Right forelimb (tissue), 1 donor: Measurements from ENCODE around the gene ZNF333.
"Not testable (repeated sequence)": the region's sequence is repeated elsewhere in the genome, so short reads cannot be mapped to it uniquely, and the experiment has no call there.

Experiments
- DNase-seq: peaks from one replicate; pipeline ENCODE4 v3.0.0-alpha.2; 2018

ZNF333 gene

DNA sequence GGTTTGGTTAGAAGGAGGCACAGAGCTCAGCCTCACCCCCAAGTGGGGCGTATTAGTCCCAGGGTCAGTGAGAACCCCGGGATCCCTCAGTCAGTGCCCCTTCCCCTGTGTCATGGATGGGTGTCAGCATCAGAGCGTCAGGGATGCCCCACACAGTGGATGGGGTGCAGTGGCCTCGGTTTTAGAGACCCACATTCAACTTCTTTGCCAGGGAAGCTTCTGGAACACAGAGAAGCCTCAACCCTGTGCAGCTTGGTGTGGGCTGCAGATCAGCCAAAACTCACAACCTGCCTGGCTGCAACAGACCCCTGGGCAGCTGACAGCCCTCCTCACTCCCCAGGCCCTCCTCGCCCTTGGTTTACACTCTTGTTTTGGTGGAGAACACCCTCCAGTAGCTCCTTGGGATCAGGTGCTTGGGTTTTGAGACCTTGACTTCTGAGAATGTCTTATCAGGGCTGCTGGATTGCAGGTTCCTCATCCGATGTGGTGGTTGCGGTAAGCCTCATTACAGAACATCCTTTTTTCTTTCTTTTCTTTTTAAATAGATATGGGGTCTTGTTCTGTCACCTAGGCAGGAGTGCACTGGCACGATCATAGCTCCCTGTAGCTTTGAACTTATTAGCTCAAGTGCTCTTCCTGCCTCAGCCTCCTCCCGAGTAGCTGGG is 11.0 kb downstream of the ZNF333 start:
- no peak for DNase-seq

DNA sequence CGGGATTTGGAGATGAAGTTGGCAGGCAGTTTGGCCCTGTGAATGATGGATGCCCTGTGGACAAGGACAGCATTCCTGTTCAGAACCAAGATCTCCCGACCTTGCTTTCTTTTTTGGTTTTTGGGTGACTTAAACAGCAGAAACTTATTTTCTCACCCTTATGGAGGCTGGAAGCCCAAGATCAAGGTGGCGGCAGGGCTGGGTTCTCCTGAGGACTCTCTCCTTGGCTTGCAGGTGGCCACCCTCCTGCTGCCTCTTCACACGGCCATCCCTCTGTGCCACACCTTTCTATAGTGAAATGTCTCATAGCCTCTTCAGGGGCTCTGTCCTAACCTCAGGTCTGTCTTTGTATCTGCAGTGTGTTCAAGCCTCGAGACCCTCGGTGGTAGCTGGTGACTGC is 14.0 kb downstream of the ZNF333 start:
- DNase-seq = no peak

DNA sequence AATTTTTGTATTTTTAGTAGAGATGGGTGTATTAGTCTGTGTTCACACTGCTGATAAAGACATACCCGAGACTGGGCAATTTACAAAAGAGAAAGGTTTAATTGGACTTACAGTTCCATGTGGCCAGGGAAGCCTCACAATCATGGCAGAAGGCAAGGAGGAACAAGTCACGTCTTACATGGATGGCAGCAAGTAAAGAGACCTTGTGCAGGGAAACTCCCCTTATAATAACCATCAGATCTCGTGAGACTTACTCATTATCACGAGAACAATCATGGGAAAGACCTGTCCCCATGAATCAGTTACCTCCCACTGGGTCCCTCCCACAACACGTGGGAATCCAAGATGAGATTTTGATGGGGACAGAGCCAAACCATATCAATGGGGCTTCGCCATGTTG is 14.6 kb downstream of the ZNF333 start:
- no peak for DNase-seq

DNA sequence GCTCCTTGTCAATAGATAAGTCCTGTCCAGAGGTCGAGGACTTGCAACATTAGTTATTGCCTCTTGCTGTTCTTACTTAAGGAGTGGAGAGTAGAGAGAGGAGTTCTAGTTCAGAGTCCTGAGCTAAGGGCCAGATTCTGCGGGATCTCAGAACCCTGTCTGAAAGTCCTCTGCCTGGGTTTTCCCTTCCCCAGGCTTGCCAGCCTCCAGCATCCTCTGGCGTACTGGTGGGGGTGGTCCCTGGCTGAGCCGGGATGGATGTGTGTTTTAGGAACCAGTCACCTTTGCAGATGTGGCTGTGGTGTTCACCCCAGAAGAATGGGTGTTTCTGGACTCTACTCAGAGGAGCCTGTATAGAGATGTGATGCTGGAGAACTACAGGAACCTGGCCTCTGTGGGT is 26.0 kb downstream of the ZNF333 start:
- no peak for DNase-seq

DNA sequence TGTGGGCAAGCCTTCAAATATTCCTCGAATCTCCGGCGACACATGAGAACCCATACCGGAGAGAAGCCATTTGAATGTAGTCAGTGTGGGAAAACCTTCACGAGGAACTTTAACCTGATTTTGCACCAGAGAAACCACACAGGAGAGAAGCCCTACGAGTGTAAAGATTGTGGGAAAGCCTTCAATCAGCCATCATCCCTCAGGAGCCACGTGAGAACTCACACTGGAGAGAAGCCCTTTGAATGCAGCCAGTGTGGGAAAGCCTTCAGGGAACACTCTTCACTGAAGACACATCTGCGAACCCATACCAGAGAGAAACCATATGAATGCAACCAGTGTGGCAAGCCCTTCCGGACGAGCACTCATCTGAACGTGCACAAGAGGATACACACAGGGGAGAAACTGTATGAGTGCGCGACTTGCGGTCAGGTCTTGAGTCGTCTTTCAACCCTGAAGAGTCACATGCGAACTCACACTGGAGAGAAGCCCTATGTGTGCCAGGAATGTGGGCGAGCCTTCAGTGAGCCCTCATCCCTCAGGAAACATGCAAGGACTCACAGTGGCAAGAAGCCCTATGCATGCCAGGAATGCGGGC is 28.8 kb downstream of the ZNF333 start:
- no peak for DNase-seq

DNA sequence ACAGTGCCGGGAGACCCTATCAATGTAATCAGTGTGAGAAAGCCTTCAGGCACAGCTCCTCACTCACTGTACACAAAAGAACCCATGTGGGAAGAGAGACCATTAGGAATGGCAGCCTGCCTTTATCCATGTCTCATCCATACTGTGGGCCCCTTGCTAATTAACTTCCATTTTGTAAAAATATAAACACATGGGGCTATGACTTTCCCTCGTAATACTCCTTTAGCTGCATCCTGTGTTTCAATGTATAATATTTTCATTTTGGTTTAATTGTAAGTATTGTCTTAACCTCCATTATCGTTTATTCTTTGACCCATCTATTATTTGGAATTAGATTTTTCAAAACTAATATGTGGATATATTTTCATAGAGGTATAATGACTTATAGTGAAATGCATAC is 29.3 kb downstream of the ZNF333 start:
- no peak for DNase-seq

DNA sequence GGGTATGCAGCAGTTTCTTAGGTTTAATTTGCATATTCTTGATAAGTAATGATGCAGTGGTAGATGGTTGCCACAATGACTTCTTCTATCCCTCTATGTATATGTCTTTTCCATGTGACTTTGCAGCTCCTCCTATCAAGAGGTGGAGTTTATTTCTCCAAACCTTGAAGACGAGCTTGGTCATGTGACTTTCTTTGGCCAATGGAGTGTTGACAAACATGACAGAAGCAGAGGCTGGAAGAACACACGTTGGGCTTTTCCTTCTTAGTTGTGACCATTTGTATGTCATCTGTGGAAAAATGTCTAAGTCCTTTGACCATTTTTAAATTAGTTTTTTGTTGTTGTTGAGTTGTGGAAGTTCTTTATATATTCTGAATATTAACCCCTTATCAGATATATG is 32.3 kb downstream of the ZNF333 start:
- DNase-seq = no peak

DNA sequence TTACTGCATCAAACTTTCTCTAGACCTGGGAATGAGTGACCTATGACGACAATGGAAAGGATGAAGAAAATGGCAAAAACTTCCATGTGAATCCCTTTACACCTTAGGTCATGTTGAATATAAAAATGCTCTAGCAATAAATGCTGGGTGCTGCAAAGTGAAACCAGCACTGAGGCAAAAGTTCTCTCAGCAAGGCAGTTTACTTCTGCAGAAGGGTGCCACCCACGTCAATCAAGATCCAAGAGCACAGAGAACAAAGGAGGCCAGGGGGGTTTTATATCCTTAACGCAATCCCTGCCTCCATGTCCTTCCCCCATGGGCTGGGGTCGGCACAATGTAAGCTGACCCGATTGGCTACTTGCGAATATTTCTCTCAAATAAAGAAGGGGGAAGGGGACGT is 38.7 kb downstream of the ZNF333 start:
- no peak for DNase-seq

DNA sequence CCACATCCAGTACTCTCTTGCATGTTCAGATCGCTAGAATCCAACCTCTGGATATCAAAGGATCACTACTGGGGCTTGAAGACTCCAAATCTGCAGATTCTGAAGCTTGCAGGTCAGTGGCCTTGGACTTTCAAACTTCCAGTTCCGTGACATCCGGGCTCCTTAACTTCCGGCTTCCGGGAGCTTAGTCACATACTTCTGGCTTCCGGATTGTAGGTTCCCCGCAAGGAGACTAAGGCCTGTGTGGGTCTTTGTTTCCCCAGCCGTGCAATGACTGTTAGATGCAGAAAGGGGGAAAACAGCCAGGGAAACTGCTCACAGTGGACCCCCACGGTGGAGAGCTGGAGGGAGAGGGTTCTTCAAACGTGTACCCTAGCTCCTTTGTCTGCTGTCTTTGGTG is 41.4 kb downstream of the ZNF333 start:
- DNase-seq = no peak

DNA sequence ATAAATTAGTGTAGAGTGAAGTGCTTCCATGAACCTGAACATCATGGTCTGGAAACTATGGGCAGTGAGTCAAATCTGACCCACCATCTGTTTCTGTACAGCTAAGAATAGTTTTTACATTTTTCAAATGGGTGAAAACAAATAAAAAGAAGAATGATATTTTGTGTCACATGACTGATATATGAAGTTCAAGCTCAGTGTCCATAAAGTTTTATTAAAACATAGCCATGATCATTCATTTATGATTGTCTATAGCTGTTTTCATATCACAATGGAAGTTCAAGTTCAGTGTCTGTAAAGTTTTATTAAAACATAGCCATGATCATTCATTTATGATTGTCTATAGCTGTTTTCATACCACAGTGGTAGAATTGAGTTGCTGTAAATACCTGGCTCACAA is 42.7 kb downstream of the ZNF333 start:
- DNase-seq = no peak

DNA sequence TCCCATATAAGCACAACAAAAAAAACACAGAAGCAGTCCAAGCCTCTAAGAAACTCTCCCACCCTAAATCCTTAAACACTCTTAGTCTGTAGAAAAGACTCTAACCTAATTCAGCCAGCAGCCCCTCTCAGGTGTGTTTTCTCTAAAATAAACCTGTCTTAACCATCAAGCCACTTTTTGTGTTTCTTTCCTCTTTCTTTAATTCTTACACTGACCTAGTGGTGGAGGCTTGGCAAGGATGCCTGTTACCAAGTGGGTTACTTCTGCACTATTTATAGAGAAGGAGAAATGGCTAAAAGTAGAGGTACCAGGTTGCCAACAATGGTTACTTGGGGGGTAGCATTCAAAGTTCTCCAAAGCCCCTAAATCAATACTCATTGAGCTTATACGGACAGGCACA is 43.7 kb downstream of the ZNF333 start:
- DNase-seq = no peak

DNA sequence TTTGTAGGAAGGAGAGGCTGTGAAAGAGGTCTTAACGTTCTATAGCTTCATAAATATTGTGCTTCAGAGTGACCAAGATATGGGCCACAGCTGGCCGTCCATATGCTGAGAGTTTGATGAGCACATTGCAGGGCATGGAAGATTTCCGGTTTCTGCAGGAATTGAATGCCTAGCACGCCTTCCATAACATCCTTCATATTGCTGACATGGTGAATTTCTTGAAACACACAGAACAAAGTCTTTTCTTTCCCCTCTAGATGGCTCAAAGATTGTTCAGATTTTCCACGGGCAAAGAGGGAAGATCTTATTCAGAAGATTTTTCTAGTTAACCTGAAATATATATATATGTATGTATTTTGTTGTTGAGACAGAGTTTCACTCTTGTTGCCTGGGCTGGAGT is 46.1 kb downstream of the ZNF333 start:
- no peak for DNase-seq

DNA sequence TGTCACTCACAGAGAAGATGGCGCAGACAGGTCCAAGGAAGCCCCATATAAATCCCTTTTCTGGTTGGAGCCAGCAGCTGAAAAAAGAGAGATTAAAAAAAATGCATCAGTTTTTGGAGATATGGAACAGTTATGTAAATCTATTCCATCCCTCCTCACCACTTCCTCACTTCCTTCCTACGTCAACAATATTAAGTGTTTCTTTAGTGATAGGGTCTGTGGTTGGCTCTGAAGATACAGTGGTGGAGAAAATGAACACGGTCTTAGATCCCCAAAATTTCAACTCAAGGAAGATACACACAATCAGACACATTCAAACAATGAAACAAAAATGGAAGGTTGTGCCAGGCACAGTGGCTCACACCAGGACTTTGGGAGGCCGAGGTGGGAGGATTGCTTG is 57.0 kb downstream of the ZNF333 start:
- no peak for DNase-seq

DNA sequence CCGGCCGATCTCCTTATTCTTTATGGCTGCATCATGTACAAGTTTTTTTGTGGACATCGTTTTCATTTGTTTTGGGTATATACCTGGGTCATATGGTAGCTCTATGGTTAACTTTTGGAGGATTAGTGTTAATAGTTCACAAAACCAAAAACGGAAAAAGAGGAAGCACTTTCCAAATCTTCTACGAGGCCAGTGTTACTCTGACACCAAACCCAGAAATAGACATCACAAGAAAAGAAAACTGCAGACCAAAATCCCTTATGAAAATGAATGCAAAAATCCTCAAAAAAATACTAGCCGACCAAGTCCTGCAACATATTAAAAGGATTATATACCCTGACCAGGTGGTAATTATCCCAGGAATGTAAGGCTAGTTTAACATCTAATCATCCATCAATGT is 58.8 kb downstream of the ZNF333 start:
- DNase-seq = no peak

DNA sequence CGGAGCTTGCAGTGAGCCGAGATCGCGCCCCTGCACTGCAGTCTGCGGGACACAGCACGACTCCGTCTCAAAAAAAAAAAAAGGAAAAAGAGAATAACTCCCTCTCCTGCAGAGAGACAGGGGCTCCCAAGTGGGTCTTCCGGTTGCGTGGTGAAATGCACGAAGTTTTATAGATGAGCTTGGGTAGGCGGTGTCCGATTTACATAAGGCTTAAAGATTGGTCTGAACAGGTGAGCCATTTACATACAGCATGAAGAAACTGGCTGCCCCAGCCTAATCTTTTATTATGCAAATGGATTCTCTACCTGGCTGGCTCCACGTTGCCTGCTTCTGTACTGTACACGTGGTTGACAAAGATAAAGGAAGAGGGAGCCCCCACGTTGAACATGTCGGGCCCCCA is 69.0 kb downstream of the ZNF333 start:
- no peak for DNase-seq

DNA sequence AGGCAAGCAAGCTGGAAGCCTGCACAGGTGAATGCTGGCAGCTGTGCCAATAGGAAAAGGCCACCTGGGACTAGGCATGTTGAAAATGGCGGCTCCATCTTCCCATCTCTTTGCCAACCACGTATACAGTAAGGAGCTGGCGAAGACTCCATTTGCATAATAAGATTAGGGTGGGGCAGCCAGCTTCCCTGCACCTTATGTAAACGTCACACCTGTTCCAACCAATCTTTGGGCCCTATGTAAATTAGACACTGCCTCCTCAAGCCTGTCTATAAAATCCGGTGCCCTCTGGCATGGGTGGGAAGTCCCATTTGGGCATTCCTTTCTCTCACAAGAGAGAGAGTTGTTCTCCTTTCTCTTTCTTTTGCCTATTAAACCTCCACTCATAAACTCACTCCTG is 71.8 kb downstream of the ZNF333 start:
- no peak for DNase-seq

DNA sequence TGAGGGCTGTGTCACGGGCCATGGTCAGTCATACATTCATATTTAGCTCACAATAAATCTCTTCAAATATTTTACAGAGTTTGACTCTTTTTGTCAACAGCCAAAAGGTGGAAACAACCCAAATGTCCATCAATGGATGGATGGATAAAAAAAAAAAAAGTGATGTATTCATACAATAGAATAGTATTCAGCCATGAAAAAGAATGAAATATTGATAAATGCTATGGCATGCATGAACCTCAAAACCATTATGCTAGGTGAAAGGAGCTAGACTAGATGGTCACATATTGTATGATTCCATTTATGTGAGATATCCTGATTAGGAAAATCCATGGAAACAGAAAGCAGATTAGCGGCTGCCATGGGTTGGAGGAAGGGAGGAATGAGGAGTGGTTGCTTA is 72.3 kb downstream of the ZNF333 start:
- DNase-seq = no peak

DNA sequence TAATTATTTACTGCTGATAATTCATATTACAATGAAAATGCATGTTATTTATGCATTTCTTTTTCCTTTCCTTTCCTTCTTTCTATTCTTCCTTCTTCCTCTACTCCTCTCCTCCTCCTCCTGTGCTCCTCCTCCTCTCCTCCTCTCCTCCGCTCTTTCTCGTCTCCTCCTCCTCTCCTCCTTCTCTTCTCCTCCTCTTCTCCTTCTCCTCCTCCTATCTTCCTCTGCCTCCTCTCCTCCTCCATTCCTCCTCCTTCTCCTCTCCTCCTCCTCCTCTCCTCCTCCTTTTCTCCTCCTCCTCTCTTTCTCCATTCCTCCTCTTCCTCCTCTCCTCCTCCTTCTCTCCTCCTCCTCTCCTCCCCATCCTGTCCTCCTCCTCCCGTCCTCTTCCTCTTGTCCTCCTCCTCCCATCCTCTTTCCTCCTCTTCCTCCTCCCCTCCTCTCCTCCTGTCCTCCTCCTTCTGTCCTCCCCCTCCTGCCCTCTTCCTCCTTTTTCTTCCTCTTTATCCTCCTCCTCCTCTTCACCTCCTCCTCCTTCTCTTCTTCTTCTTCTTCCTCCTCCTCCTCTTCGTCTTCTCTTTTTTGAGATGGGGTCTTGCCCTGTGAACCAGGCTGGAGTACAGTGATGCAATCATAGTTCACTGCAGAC is 73.8 kb downstream of the ZNF333 start:
- no peak for DNase-seq

DNA sequence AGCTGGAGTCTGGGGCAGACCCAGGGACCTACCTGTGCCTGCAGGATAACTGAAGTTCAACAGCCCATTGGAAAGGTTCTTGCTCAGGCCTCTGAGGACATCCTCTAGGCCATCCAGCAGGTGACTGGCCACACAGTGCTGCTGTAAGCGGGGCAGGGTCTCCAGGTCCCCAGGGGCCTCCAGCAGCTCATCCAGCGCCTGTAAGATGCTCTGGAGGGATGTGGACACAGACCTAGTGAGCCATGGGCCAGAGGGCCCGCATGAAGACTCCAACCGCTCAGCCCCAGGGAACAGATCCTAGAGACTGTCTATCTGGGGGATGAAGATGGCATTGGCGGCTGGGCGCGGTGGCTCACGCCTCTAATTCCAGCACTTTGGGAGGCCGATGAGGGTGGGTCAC is 74.6 kb downstream of the ZNF333 start:
- DNase-seq = no peak

DNA sequence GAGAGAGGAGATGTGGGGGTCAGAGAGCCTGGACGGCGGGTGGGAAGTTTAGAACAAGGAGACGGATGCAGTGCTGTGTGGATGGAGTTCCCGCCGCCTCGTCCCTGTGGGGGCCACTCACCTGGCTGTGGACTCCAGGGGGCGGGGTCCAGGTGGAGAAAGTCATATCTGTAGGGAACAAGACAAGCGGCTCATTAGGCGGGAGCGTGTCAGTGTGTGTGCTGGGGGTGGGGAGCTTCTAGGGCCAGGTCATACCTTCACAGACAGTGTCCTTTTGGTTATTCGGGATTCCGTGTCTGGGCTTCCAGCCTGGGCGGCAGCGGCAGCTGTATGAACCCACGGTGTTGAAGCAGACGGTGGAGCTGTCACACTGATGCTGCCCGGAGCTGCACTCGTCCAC is 75.6 kb downstream of the ZNF333 start:
- not testable (repeated sequence) for DNase-seq

DNA sequence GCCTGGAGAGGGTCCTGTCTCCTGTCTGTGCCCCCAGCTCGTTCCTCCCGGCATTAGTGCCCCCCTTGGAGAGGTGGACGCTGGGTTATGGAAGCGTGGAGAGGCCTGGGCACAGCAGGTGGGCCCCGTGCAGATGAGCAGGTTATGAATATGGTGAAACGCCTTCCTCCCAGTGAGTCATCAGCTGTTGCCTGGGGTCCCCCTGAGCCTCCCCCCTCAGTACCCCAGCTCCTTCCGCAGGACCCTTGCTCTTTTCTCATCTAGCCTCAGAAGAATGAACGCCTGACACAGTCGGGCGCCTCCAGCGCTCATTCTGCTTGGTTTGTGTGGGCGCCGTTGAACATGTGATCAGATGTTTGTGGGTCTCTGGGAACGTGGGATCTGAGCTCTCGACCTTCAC is 76.0 kb downstream of the ZNF333 start:
- not testable (repeated sequence) for DNase-seq

DNA sequence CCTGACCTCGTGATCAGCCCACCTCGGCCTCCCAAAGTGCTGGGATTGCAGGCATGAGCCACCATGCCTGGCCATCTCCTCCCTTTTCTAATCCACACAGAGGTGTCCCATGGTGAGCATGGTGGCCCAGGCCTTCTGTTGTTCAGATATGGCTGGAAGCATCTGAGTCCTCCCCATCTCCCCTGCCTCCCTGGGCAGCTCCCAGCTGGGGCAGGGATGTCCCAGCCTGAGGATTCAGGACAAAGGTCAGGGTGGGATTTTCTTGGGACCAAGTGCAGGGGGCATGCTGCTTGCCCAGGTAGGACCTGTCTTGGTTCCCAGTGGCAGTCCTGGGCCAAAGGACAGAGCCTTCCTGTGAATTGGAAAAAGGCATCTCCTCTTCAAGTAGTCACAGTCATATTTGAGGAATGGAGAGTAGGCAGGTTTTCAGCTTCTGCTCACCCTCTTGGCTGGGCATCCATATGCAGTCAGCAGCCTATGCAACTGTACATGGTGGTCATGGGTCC is 77.7 kb downstream of the ZNF333 start:
- DNase-seq = no peak

DNA sequence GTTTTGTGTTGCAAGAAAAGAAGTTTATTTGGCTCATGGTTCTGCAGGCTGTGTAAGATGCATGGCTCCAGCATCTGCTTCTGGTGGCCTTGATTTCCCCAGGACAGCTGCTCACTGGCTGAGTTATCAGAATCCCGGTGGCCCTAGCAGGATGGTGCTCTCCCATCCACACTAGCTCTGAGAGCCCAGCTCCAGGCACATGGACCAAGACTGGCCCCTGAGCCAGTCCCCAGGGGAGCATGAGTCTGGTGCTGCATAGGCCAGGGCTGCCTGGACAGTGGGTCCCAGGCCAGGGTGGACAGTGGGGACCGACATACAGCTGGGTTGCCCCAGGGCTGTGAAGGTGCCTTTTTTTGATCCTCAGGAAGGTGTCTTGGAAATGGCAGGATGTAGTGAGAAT is 78.2 kb downstream of the ZNF333 start:
- DNase-seq = no peak

DNA sequence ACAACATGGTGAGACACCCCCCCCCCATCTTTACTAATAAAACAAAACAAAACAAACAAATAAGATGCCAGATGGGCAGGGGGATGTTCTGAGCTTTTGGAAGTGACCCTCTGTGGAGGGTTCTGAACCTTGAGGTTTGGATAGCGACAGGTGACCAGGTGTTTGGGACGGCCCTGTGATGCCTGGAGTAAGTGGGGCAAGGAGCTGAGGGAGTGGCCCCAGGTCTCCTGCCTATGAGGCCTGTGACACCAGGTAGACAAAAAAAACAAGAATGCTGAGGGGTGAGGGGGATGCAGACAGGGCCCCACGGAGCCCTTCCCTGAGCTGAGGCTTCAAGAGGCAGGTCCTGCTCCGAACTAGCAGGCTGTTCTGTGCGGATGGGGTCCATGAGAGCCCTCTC is 79.4 kb downstream of the ZNF333 start:
- DNase-seq = no peak

DNA sequence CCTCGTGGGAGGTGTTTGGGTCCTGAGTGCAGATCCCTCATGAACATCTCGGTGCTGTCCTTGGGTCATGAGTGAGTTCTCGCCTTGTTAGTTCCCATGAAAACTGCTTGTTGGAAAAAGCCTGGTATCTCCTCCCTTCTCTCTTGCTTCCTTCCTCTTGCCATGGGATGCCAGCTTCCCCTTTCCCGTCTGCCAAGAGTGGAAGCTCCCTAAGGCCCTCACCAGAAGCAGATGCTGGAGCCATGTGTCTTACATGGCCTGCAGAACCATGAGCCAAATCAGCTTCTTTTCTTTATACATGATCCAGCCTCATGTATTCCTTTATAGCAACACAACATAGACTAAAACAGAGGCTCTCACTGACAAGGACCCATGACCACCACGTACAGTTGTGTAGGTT is 80.3 kb downstream of the ZNF333 start:
- no peak for DNase-seq
